ENCODE data around the gene FSTL4. TPM values are rescaled to one million over a fixed set of nuclear protein-coding genes. Genes with fewer than 3 reads are reported as not detected.

FSTL4 gene
- total RNA-seq, 1 donor from 2014 or later = 11.3 TPM

DNA sequence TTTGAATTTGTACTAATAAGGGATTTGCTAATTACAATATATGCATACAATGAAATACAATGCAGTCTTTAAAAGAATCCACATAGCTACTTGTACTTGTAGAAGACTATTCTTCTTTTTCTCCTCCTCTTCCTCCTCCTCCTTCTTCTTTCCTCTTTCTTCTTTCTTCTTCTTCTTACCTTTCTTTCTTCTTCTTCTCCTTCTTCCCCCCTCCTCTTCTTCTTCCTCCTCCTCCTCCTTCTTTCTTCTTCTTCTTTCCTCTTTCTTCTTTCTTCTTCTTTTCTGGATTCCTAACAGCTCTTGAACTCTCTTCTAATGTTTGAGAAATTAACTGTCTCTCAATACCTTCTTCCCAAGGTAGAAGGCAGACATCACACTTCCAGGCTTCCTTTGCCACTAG is 29.3 kb upstream of the FSTL4 start:
- H3K4me1 Mint-ChIP-seq (ENCODE audit: unreplicated experiment) = peaks cover 4% of the 10 kb centered on the region
- H3K27ac Mint-ChIP-seq = no peak overlapping the region
- H3K9me3 Mint-ChIP-seq = no peaks in the 10 kb centered on the region
- TF ChIP-seq, protein P1, sequence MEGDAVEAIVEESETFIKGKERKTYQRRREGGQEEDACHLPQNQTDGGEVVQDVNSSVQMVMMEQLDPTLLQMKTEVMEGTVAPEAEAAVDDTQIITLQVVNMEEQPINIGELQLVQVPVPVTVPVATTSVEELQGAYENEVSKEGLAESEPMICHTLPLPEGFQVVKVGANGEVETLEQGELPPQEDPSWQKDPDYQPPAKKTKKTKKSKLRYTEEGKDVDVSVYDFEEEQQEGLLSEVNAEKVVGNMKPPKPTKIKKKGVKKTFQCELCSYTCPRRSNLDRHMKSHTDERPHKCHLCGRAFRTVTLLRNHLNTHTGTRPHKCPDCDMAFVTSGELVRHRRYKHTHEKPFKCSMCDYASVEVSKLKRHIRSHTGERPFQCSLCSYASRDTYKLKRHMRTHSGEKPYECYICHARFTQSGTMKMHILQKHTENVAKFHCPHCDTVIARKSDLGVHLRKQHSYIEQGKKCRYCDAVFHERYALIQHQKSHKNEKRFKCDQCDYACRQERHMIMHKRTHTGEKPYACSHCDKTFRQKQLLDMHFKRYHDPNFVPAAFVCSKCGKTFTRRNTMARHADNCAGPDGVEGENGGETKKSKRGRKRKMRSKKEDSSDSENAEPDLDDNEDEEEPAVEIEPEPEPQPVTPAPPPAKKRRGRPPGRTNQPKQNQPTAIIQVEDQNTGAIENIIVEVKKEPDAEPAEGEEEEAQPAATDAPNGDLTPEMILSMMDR (conservative IDR thresholded peaks at IDR 0.05) = no peak
- DNase-seq (ENCODE audit: extremely low spot score, unreplicated experiment) = no peak
- peaks cover 25% of the 10 kb centered on the region for H3K27me3 Mint-ChIP-seq
- no peak overlapping the region for H3K4me3 Mint-ChIP-seq
- H3K36me3 Mint-ChIP-seq = no peaks in the 10 kb centered on the region

DNA sequence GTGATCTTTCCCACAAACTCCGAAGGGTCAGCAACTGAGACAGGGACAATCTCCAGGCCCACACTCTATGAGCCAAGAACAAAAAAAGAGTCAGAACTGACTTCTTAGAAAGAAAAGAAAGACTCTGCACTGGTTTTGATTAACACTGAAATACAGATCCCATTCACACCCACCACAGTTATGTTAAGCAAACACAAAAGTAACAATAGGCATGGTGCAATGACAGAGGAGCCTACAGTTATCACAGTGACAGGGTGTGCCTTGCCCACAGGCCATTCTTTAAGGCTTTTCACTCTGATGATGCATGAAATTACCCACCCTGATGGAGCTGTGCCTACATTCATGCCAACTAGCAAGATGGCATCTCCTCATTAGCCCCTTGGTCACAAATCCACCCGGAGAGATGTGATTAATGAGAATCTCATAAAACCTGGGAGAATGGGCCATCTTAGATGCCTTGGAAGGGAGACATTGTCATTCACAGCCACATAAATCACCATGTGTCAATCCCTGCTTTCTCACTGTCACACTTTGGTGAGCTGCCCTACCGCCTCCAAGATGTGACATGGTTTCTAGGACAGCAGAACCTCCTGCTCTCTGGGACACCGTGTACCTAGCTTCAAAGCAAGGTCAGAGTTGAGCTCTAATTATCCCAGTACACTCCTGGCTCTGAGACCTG is 27.6 kb upstream of the FSTL4 start:
- Mint-ChIP-seq H3K36me3 (no peaks in the 10 kb centered on the region), H3K27ac (no peak overlapping the region), H3K27me3 (peaks cover 20% of the 10 kb centered on the region), H3K4me3 (no peak overlapping the region), H3K4me1 (ENCODE audit: unreplicated experiment) (peaks cover 4% of the 10 kb centered on the region), H3K9me3 (no peaks in the 10 kb centered on the region)
- no peak for DNase-seq (ENCODE audit: extremely low spot score, unreplicated experiment)
- TF ChIP-seq, protein P1 (conservative IDR thresholded peaks at IDR 0.05) = no peak

DNA sequence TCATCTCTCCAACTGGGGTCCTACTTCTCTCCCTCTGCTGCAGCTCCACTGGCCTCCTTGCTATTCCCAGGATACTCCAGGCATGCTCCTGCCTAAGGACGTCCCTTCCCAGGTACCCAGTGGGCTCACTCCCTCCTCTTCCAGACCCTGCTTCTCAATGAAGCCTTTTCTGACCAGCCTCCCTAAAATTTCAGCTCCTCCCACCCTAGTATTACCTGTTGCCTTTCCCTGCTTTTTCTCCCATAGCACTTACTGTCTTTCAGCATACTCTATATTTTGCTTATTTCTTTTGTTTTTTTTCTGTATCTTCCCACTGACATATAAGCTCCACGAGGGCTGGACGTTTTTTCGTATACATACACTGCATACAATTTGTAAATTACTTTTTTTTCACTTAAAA is 26.1 kb upstream of the FSTL4 start:
- Mint-ChIP-seq H3K4me1 (ENCODE audit: unreplicated experiment) (peaks cover 4% of the 10 kb centered on the region), H3K27me3 (peaks cover 22% of the 10 kb centered on the region), H3K36me3 (no peaks in the 10 kb centered on the region), H3K4me3 (no peak overlapping the region), H3K9me3 (no peaks in the 10 kb centered on the region), H3K27ac (no peak overlapping the region)
- TF ChIP-seq, protein P1 (conservative IDR thresholded peaks at IDR 0.05) = no peak
- DNase-seq (ENCODE audit: extremely low spot score, unreplicated experiment) = no peak

DNA sequence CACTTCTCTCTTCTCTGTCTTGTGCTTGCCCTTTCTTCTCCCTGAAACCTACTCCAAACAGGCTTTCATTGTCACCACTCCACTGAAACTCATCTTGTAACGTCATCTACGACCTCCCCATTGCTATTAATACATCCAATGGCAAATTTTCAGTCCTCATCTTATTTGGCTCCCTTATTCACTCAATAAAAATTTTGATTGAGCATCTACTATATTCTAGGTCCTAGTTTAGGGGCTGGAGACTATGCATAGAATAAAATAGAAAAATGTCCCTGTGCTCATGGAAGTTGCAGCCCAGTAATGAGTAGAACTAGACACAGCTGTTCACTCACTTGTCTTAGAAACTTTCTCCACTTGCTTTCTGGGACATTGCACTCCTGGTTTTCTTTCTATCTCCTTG is 24.9 kb upstream of the FSTL4 start:
- TF ChIP-seq, protein P1 (conservative IDR thresholded peaks at IDR 0.05) = no peak
- Mint-ChIP-seq H3K4me3 (no peak overlapping the region), H3K27me3 (peaks cover 28% of the 10 kb centered on the region), H3K9me3 (no peaks in the 10 kb centered on the region), H3K36me3 (no peaks in the 10 kb centered on the region), H3K27ac (no peak overlapping the region), H3K4me1 (ENCODE audit: unreplicated experiment) (peaks cover 4% of the 10 kb centered on the region)
- no peak for DNase-seq (ENCODE audit: extremely low spot score, unreplicated experiment)

DNA sequence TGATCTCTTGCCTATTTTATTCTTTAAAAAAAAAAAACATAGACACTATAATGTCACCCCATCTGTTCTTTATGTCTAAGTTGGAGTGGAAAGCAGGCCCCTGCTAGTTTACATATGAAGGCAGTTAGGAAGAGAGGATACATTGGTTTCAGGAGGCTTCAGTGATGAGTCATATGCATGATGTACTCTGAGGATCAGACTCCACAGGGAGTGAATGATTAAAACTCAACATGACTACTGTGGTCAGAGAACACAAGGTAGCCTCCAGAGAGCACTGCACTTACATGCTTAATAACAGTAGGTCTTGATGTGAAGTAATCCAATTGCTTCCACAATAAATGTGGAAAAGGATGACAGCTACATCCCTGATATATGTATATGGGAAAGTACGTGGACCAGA is 22.7 kb upstream of the FSTL4 start:
- Mint-ChIP-seq H3K4me3 (no peak overlapping the region), H3K4me1 (ENCODE audit: unreplicated experiment) (peaks cover 4% of the 10 kb centered on the region), H3K36me3 (no peaks in the 10 kb centered on the region), H3K27ac (no peak overlapping the region), H3K27me3 (peaks cover 42% of the 10 kb centered on the region), H3K9me3 (no peaks in the 10 kb centered on the region)
- DNase-seq (ENCODE audit: extremely low spot score, unreplicated experiment) = no peak
- TF ChIP-seq, protein P1 (conservative IDR thresholded peaks at IDR 0.05) = no peak

All from type B pancreatic cell (in vitro differentiated cells).